OCI-LY7 (cell line): Measurements from ENCODE around the gene NOL12.

Source experiments
- CTCF ChIP-seq: fragments of 200-600 bp; sonication (generic); conservative IDR thresholded peaks from 2 replicates; pipeline ENCODE4 v1.5.1; 2014; ENCODE audit warnings: mild to moderate bottlenecking, antibody characterized with exemption, low read length, moderate library complexity, mixed read lengths
- EZH2phosphoT487 ChIP-seq: fragments of 200-600 bp; sonication (generic); IDR thresholded peaks from 2 replicates; pipeline ENCODE4 v1.6.1; 2018; ENCODE audit warnings: low read depth, borderline replicate concordance, mild to moderate bottlenecking, mixed run types, antibody characterized with exemption, low read length, moderate library complexity, mixed read lengths

- TF ChIP-seq CTCF (no peak), EZH2phosphoT487 (no peak)
Measured at GRCh38 chr22:37686002-37686982, at the start of gene NOL12.
